ENCODE results near the gene GRID1. TPM values are rescaled to one million over a fixed set of nuclear protein-coding genes. Genes with fewer than 3 reads are reported as not detected.

The GRID1 gene
- total RNA-seq, 1 experiment from 2014 or later, result 0.07 TPM

GRCh38 chr10:85557706-85558105, 808.9 kb downstream of the GRID1 start:
- DNase-seq, result no peak
- Histone ChIP-seq H3K36me3 (ENCODE audit: insufficient read depth, low read length) (no peaks in the 10 kb centered on the region), H3K27me3 (ENCODE audit: low read length) (no peaks in the 10 kb centered on the region), H3K9me2 (replicated peaks; ENCODE audit: insufficient read depth, low read length) (no peaks in the 10 kb centered on the region), H3K79me2 (ENCODE audit: low read length) (no peaks in the 10 kb centered on the region), H3K4me1 (ENCODE audit: low read length) (no peaks in the 10 kb centered on the region), H2AFZ (ENCODE audit: low read length) (no peak overlapping the region), H3K4me2 (ENCODE audit: low read depth, low read length, poor library complexity, severe bottlenecking) (no peak overlapping the region), H4K20me1 (ENCODE audit: insufficient read depth, low read depth, low read length) (no peaks in the 10 kb centered on the region), H3K4me3 (ENCODE audit: low read length) (no peak overlapping the region), H3K9me3 (ENCODE audit: low read length) (no peaks in the 10 kb centered on the region), H3K27ac (ENCODE audit: low read length) (no peak overlapping the region), H3K9ac (ENCODE audit: low read length) (no peak overlapping the region)

GRCh38 chr10:85557077-85557476, 809.5 kb downstream of the GRID1 start:
- no peak overlapping the region for H2AFZ ChIP-seq (ENCODE audit: low read length)
- DNase-seq, result no peak
- H3K27me3 ChIP-seq (ENCODE audit: low read length), result no peaks in the 10 kb centered on the region
- no peaks in the 10 kb centered on the region for H3K79me2 ChIP-seq (ENCODE audit: low read length)
- H3K9ac ChIP-seq (ENCODE audit: low read length), result no peak overlapping the region
- no peaks in the 10 kb centered on the region for H3K36me3 ChIP-seq (ENCODE audit: insufficient read depth, low read length)
- H3K4me1 ChIP-seq (ENCODE audit: low read length), result no peaks in the 10 kb centered on the region
- no peak overlapping the region for H3K4me3 ChIP-seq (ENCODE audit: low read length)
- H4K20me1 ChIP-seq (ENCODE audit: insufficient read depth, low read depth, low read length), result no peaks in the 10 kb centered on the region
- no peaks in the 10 kb centered on the region for H3K9me2 ChIP-seq (replicated peaks; ENCODE audit: insufficient read depth, low read length)
- H3K9me3 ChIP-seq (ENCODE audit: low read length), result no peaks in the 10 kb centered on the region
- H3K27ac ChIP-seq (ENCODE audit: low read length), result no peak overlapping the region
- H3K4me2 ChIP-seq (ENCODE audit: low read depth, low read length, poor library complexity, severe bottlenecking), result no peak overlapping the region

Small RNA genes within 50 kb of the gene (small RNA-seq; reads per million reads assigned to genes)
- gene MIR346 (not detected), gene RF02271 (not detected), gene RN7SKP238 (not detected), gene RNA5SP322 (0.16 reads per million)

Other genes starting within 250 kb of the GRID1 start
- gene WAPL, start 155.0 kb upstream of the GRID1 start, total RNA-seq (2014; rRNA removed; shearing (Covaris generic); ENCODE audit: low replicate concordance), result 28.4 and 30.5 TPM in 2 replicates

Measured in Karpas-422 (cell line).